RWPE1 (cell line): ENCODE measurements around the gene POLA2.

Experiments
- CTCF ChIA-PET: fragments of 350-600 bp; sonication (Branson Sonifier 250); formaldehyde crosslinking; extraction: SDS; loops from one replicate; lab custom pipeline; 2021; lab: Yijun Ruan, JAX
- POLR2A ChIA-PET: fragments of 400-600 bp; formaldehyde crosslinking; extraction: SDS; loops from one replicate; lab custom pipeline; 2020; ENCODE audit warnings: antibody characterized with exemption; ENCODE audit not compliant: low non-redundant PET; lab: Yijun Ruan, JAX
- DNase-seq: peaks from one replicate; pipeline ENCODE4 v3.0.0; 2012; ENCODE audit warnings: low spot score
- H3K27ac ChIP-seq: fragments of 450-650 bp; 2 replicates; pipeline ENCODE4 v1.5.1; 2017
- CTCF ChIP-seq: fragments of 450-650 bp; conservative IDR thresholded peaks from 2 replicates; pipeline ENCODE4 v1.5.1; 2017; ENCODE audit warnings: low read depth, mild to moderate bottlenecking

Gene POLA2

GRCh38 chr11:65216830-65217229, 44.9 kb upstream of the POLA2 start:
- no peak for TF ChIP-seq CTCF
- ChIA-PET POLR2A (no interaction called here), CTCF (no interaction called here)
- no peak for DNase-seq
- no peak overlapping the region for H3K27ac ChIP-seq

GRCh38 chr11:65217441-65218423, 44.0 kb upstream of the POLA2 start:
- CTCF ChIA-PET: no interaction called here
- POLR2A ChIA-PET: no interaction called here
- TF ChIP-seq CTCF: no peak
- H3K27ac ChIP-seq: no peak overlapping the region
- no peak for DNase-seq

- H3K27ac ChIP-seq: no peak overlapping the region
- DNase-seq: no peak
- TF ChIP-seq CTCF: no peak
- ChIA-PET CTCF (no interaction called here), POLR2A (no interaction called here)
These were observed 43.3 kb upstream of the POLA2 start for GRCh38 chr11:65218446-65218845.

GRCh38 chr11:65219930-65220213, 41.9 kb upstream of the POLA2 start:
- POLR2A ChIA-PET: no interaction called here

GRCh38 chr11:65221026-65221425, 40.7 kb upstream of the POLA2 start:
- ChIA-PET CTCF (interaction anchor here (0.5 to 1.0 kb wide), 3 partner anchors 11 to 426 kb away, joined by 3 to 4 read pairs (median 4); no protein-coding TSS in a partner anchor), POLR2A (no interaction called here)
- H3K27ac ChIP-seq: no peak overlapping the region
- no peak for DNase-seq
- TF ChIP-seq CTCF: no peak

More at GRCh38 chr11:65219930-65220213, 41.9 kb upstream of the POLA2 start:
- no peak for DNase-seq
- TF ChIP-seq CTCF: no peak
- no peak overlapping the region for H3K27ac ChIP-seq
- CTCF ChIA-PET: interaction anchor here (0.6 to 1.0 kb wide), 3 partner anchors 12 to 1937 kb away, joined by 3 to 4 read pairs (median 4); no protein-coding TSS in a partner anchor

GRCh38 chr11:65223011-65223410, 38.8 kb upstream of the POLA2 start:
- ChIA-PET CTCF (interaction anchor here (0.5 to 1.0 kb wide), 2 partner anchors 92 to 297 kb away, joined by 3 read pairs; no protein-coding TSS in a partner anchor), POLR2A (no interaction called here)
- no peak for DNase-seq
- TF ChIP-seq CTCF: no peak
- H3K27ac ChIP-seq: no peak overlapping the region
